GM12874 (cell line): ENCODE measurements around the gene SNX27.

ENCODE experiments used
- CTCF ChIP-seq: IDR thresholded peaks from 2 replicates; pipeline ENCODE4 v1.5.1; 2011; ENCODE audit warnings: low read depth, mild to moderate bottlenecking, control low read depth, low read length, moderate library complexity; ENCODE audit not compliant: insufficient read depth

Gene SNX27

GRCh38 chr1:151577173-151577572 is 34.7 kb upstream of the SNX27 start:
- TF ChIP-seq CTCF, result no peak

- TF ChIP-seq CTCF, result no peak
Observed at GRCh38 chr1:151578941-151579340, 32.9 kb upstream of the SNX27 start.

- no peak for TF ChIP-seq CTCF
Observed at GRCh38 chr1:151579436-151580225, 32.2 kb upstream of the SNX27 start.

GRCh38 chr1:151581451-151581850 is 30.4 kb upstream of the SNX27 start:
- no peak for TF ChIP-seq CTCF

- TF ChIP-seq CTCF, result no peak
Observed at GRCh38 chr1:151581921-151582320, 29.9 kb upstream of the SNX27 start.

- TF ChIP-seq CTCF, result no peak
Observed at GRCh38 chr1:151583796-151584195, 28.1 kb upstream of the SNX27 start.

- no peak for TF ChIP-seq CTCF
Observed at GRCh38 chr1:151584278-151584677, 27.6 kb upstream of the SNX27 start.
